Suprapubic skin (tissue), 4 donors: ENCODE data around the gene UBD. TPM values are rescaled to one million over a fixed set of nuclear protein-coding genes. Genes with fewer than 3 reads are reported as not detected.

Experiments
- DNase-seq, 2 donors: peaks; one replicate each; pipeline ENCODE4 v3.0.0-alpha.2; 2019; ENCODE audit warnings: low spot score in 2 of 2
- H3K27ac ChIP-seq: fragments of 200-600 bp; sonication (generic); one replicate; pipeline ENCODE4 v1.5.1; 2019
- H3K27me3 ChIP-seq: fragments of 200-600 bp; sonication (generic); one replicate; pipeline ENCODE4 v1.5.1; 2019
- H3K36me3 ChIP-seq: fragments of 200-600 bp; sonication (generic); one replicate; pipeline ENCODE4 v1.5.1; 2019
- H3K4me1 ChIP-seq: fragments of 200-600 bp; sonication (generic); one replicate; pipeline ENCODE4 v1.5.1; 2019
- H3K4me3 ChIP-seq: fragments of 200-600 bp; sonication (generic); one replicate; pipeline ENCODE4 v1.5.1; 2019; ENCODE audit warnings: mild to moderate bottlenecking
- H3K9me3 ChIP-seq: fragments of 200-600 bp; sonication (generic); one replicate; pipeline ENCODE4 v1.5.1; 2019
- EP300 ChIP-seq: sonication (generic); formaldehyde crosslinking; IDR thresholded peaks from one replicate; pipeline ENCODE4 v1.6.1; 2017; ENCODE audit warnings: antibody characterized with exemption
- POLR2A ChIP-seq, 2 donors: fragments of 450-650 bp; IDR thresholded peaks; one replicate each; pipeline ENCODE4 v1.6.1; 2017; ENCODE audit warnings: antibody characterized with exemption in 2 of 2, mild to moderate bottlenecking in 2 of 2, moderate library complexity in 2 of 2
- POLR2AphosphoS5 ChIP-seq, 3 donors: sonication (generic); formaldehyde crosslinking; IDR thresholded peaks; one replicate each; pipeline ENCODE4 v1.6.1; 2017; ENCODE audit warnings: antibody characterized with exemption in 3 of 3
- WGBS: methylation state at CpG from one replicate; pipeline ENCODE4 v1.1.5; 2018; 5-methylcytosine and 5-hydroxymethylcytosine counted together
- total RNA-seq, 4 donors: library from RNA; depleted of rRNA; stranded (reverse); fragments of >200 nt; gene quantifications; one replicate each; pipeline ENCODE4 v1.1.0, GENCODE V29; 2016
- TF ChIP-seq, protein P1 (sequence below), 2 donors: fragments of 200-600 bp in 1 of 2; fragments of 450-650 bp in 1 of 2; sonication (generic) in 1 of 2; IDR thresholded peaks; one replicate each; pipeline ENCODE4 v1.5.1; 2016 to 2019; ENCODE audit warnings: antibody characterized with exemption in 2 of 2, mild to moderate bottlenecking in 1 of 2, moderate library complexity in 1 of 2

The UBD gene
- total RNA-seq, 4 donors from 2014 or later = not detected

DNA sequence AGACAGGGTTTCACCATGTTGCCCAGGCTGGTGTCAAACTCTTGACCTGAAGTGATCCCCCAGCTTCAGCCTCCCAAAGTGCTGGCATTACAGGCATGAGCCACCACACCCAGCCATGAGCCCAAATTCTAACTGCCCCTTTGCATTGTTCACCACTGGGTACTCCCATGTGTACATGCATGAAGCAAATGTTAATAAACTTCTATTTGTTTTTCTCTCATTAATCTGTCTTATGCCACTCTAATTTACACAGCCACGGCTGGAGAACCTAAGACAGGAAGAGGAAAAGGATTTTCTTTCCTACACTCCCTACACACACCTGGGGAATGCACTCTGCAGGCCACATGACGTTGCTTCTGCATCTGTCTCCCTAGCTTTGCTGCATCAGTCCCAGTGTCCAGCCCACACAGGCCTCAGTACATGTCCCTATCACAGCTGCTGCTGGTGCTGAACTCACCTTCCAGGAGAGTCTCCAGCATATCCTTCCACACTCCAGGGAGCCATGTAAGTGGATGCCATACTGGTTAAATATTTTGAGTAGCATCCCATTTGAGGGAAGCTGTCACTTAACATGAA, 38.7 kb upstream of the UBD start:
- Histone ChIP-seq H3K27ac (no peak overlapping the region), H3K9me3 (no peaks in the 10 kb centered on the region), H3K4me1 (no peaks in the 10 kb centered on the region), H3K36me3 (peaks cover 6% of the 10 kb centered on the region), H3K27me3 (peaks cover 6% of the 10 kb centered on the region), H3K4me3 (no peak overlapping the region)
- TF ChIP-seq POLR2A (IDR thresholded peaks at IDR 0.05) (no peak), EP300 (no peak), POLR2AphosphoS5 (IDR thresholded peaks at IDR 0.05) (no peak)
- TF ChIP-seq, protein P1, sequence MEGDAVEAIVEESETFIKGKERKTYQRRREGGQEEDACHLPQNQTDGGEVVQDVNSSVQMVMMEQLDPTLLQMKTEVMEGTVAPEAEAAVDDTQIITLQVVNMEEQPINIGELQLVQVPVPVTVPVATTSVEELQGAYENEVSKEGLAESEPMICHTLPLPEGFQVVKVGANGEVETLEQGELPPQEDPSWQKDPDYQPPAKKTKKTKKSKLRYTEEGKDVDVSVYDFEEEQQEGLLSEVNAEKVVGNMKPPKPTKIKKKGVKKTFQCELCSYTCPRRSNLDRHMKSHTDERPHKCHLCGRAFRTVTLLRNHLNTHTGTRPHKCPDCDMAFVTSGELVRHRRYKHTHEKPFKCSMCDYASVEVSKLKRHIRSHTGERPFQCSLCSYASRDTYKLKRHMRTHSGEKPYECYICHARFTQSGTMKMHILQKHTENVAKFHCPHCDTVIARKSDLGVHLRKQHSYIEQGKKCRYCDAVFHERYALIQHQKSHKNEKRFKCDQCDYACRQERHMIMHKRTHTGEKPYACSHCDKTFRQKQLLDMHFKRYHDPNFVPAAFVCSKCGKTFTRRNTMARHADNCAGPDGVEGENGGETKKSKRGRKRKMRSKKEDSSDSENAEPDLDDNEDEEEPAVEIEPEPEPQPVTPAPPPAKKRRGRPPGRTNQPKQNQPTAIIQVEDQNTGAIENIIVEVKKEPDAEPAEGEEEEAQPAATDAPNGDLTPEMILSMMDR (IDR thresholded peaks at IDR 0.05) = no peak
- 69% methylated on average over 2 of the region's 2 CpGs for WGBS
- DNase-seq = no peak

DNA sequence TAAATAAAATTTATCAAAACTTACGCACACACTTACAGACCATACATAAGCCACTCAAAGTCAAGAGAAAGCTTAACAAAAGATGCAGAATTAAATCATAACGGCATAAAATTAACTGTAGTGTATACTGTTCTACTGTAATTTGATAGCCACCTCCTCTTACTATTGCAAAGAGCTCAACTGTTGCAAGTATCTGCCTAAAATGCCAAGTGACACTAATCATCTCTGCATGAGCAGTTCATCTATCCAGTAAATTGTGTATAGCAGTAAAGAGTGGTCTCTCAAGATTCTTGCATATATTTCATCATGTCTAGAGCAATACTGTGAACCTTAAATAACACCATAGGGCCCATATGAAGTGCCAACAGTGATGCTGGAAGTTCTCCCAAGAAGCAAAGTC, 37.7 kb upstream of the UBD start:
- no peak for DNase-seq
- no peak overlapping the region for H3K4me3 ChIP-seq
- no peaks in the 10 kb centered on the region for H3K9me3 ChIP-seq
- no peak overlapping the region for H3K27ac ChIP-seq
- TF ChIP-seq EP300 (no peak), POLR2A (IDR thresholded peaks at IDR 0.05) (no peak), POLR2AphosphoS5 (IDR thresholded peaks at IDR 0.05) (no peak)
- TF ChIP-seq, protein P1 (IDR thresholded peaks at IDR 0.05) = no peak
- 78% methylated on average over 2 of the region's 2 CpGs for WGBS
- H3K4me1 ChIP-seq = no peaks in the 10 kb centered on the region
- H3K27me3 ChIP-seq = peaks cover 10% of the 10 kb centered on the region
- H3K36me3 ChIP-seq = no peaks in the 10 kb centered on the region

DNA sequence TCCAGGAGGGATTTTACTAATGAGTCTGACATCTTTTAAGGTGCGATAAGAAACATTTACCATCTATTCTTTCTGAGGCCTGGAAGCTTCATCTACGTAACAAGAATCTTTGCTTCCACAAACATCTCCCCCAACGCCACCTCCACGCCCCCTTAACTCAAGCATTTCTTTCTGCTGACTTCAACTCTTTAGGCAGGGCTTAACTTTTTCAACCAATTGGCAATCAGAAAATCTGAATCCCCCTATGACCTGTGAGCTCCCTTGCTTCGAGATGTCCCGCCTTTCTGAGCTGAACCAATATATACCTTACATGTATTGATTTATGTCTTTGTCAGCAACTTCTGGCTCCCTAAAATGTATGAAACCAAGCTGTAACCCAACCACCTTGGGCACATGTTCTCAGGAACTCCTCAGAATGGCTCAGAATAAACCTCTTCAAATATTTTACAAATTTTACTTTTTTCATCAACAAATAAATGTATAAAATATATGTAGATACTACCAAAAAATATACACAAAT, 36.9 kb upstream of the UBD start:
- no peaks in the 10 kb centered on the region for H3K9me3 ChIP-seq
- WGBS = 81% methylated on average over 6 of the region's 6 CpGs

GRCh38 chr6:29593199-29593855, 33.8 kb upstream of the UBD start:
- no peaks in the 10 kb centered on the region for H3K4me1 ChIP-seq
- no peaks in the 10 kb centered on the region for H3K9me3 ChIP-seq
- no peaks in the 10 kb centered on the region for H3K36me3 ChIP-seq
- no peak overlapping the region for H3K4me3 ChIP-seq
- no peak for TF ChIP-seq EP300
- no peak for TF ChIP-seq POLR2A (IDR thresholded peaks at IDR 0.05)
- TF ChIP-seq, protein P1 (IDR thresholded peaks at IDR 0.05) = no peak
- no peak for TF ChIP-seq POLR2AphosphoS5 (IDR thresholded peaks at IDR 0.05)
- peaks cover 10% of the 10 kb centered on the region for H3K27me3 ChIP-seq
- no peak for DNase-seq
- 29% methylated on average over 4 of the region's 4 CpGs for WGBS
- no peak overlapping the region for H3K27ac ChIP-seq

More for the DNA sequence above, 36.9 kb upstream of the UBD start:
- H3K4me3 ChIP-seq = no peak overlapping the region
- no peaks in the 10 kb centered on the region for H3K4me1 ChIP-seq
- TF ChIP-seq, protein P1 (IDR thresholded peaks at IDR 0.05) = no peak
- TF ChIP-seq EP300 (no peak), POLR2A (IDR thresholded peaks at IDR 0.05) (no peak), POLR2AphosphoS5 (IDR thresholded peaks at IDR 0.05) (no peak)
- H3K36me3 ChIP-seq = no peaks in the 10 kb centered on the region
- no peak for DNase-seq
- H3K27me3 ChIP-seq = peaks cover 10% of the 10 kb centered on the region
- no peak overlapping the region for H3K27ac ChIP-seq

GRCh38 chr6:29591677-29592076, 32.1 kb upstream of the UBD start:
- WGBS = 92% methylated on average over 2 of the region's 2 CpGs
- Histone ChIP-seq H3K27ac (no peak overlapping the region), H3K4me1 (no peaks in the 10 kb centered on the region), H3K9me3 (no peaks in the 10 kb centered on the region), H3K27me3 (peaks cover 10% of the 10 kb centered on the region), H3K36me3 (no peaks in the 10 kb centered on the region), H3K4me3 (no peak overlapping the region)
- DNase-seq = no peak
- no peak for TF ChIP-seq POLR2A (IDR thresholded peaks at IDR 0.05)
- TF ChIP-seq, protein P1 (IDR thresholded peaks at IDR 0.05) = no peak
- TF ChIP-seq EP300 = no peak
- no peak for TF ChIP-seq POLR2AphosphoS5 (IDR thresholded peaks at IDR 0.05)
